ENCODE data around the gene ATP13A3. TPM values are rescaled to one million over a fixed set of nuclear protein-coding genes. Genes with fewer than 3 reads are reported as not detected.

ATP13A3 gene
- total and polyA plus RNA-seq, 2 experiments from 2014 or later = 20.0 to 202 TPM

DNA sequence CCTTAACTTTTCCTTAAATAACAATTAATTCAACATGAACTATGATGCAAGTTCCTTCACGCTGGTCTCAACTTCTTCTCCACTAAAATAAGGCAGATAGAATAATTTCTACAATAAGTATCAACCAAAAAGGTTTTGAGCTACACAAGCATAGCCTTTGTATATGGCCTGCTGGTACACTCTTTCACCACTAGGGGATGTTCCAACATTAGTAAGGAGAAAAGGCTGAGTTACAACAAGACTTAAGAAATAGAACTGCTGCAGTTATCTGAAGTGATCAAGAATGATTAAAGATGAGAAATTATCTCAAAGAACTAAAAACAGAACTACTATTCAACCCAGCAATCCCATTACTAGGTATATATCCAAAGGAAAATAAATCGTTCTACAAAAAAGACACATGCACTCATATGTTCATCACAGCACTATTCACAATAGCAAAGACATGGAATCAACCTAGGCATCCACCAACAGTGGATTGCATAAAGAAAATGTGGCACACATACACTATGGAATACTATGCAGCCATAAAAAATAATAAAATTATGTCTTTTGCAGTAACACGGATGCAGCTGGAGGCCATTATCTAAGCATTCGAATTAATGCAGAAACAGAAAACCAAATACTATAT lies 14.4 kb downstream of the ATP13A3 start:
- Mint-ChIP-seq H3K4me1 (peaks cover 29% of the 10 kb centered on the region), H3K4me3 (no peak overlapping the region), H3K9me3 (no peaks in the 10 kb centered on the region), H3K36me3 (ENCODE audit: low read depth) (no peaks in the 10 kb centered on the region), H3K27me3 (ENCODE audit: insufficient read depth, low read depth, poor library complexity) (peaks cover 2% of the 10 kb centered on the region), H3K27ac (no peak overlapping the region; the same call in 1 of the 2 replicates)
- H3K4me1 ChIP-seq (ENCODE audit: insufficient read depth) = peaks cover 13% of the 10 kb centered on the region
- H2AFZ ChIP-seq = no peak overlapping the region
- H3F3A ChIP-seq (replicated peaks; ENCODE audit: low read depth) = no peaks in the 10 kb centered on the region
- H3K27ac ChIP-seq (ENCODE audit: low read depth) = no peak overlapping the region
- H3K27me3 ChIP-seq (ENCODE audit: insufficient read depth) = no peaks in the 10 kb centered on the region
- H3K4me3 ChIP-seq = no peak overlapping the region
- H3K36me3 ChIP-seq (ENCODE audit: insufficient read depth) = no peaks in the 10 kb centered on the region
- ATAC-seq = peak; percentile 78
- DNase-seq (ENCODE audit: low spot score) = peak; percentile 87
- H3K79me2 ChIP-seq (replicated peaks; ENCODE audit: insufficient read depth) = peaks cover 100% of the 10 kb centered on the region
- H3K4me2 ChIP-seq = no peak overlapping the region
- TF ChIP-seq CTCF (conservative IDR thresholded peaks at IDR 0.05; ENCODE audit: low read depth in 2 of 2) = peak; percentile 83 to 86
- no peak for TF ChIP-seq REST (IDR thresholded peaks at IDR 0.05; ENCODE audit: unreplicated experiment)
- peaks cover 28% of the 10 kb centered on the region for H4K20me1 ChIP-seq (replicated peaks; ENCODE audit: insufficient read depth)
- no peaks in the 10 kb centered on the region for H3K9me2 ChIP-seq (ENCODE audit: insufficient read depth)

GRCh38 chr3:194471863-194472262 lies 14.9 kb downstream of the ATP13A3 start:
- Histone ChIP-seq H3K79me2 (replicated peaks; ENCODE audit: insufficient read depth) (peaks cover 100% of the 10 kb centered on the region), H3K27me3 (ENCODE audit: insufficient read depth) (no peaks in the 10 kb centered on the region), H3K36me3 (ENCODE audit: insufficient read depth) (no peaks in the 10 kb centered on the region), H3F3A (replicated peaks; ENCODE audit: low read depth) (no peaks in the 10 kb centered on the region), H2AFZ (no peak overlapping the region), H4K20me1 (replicated peaks; ENCODE audit: insufficient read depth) (peaks cover 28% of the 10 kb centered on the region), H3K4me3 (no peak overlapping the region), H3K4me2 (no peak overlapping the region), H3K9me2 (ENCODE audit: insufficient read depth) (no peaks in the 10 kb centered on the region), H3K4me1 (ENCODE audit: insufficient read depth) (peaks cover 13% of the 10 kb centered on the region), H3K27ac (ENCODE audit: low read depth) (no peak overlapping the region)
- TF ChIP-seq CTCF (conservative IDR thresholded peaks at IDR 0.05; ENCODE audit: low read depth in 2 of 2) (no peak), POLR2AphosphoS5 (IDR thresholded peaks at IDR 0.05; ENCODE audit: low read depth) (no peak)
- peaks cover 29% of the 10 kb centered on the region for H3K4me1 Mint-ChIP-seq
- no peak overlapping the region; the same call in 1 of the 2 replicates for H3K27ac Mint-ChIP-seq
- H3K4me3 Mint-ChIP-seq = no peak overlapping the region
- H3K27me3 Mint-ChIP-seq (ENCODE audit: insufficient read depth, low read depth, poor library complexity) = peaks cover 2% of the 10 kb centered on the region
- DNase-seq (ENCODE audit: low spot score) (no peak), ATAC-seq (peak; percentile 28; the same call in 1 of the 3 replicates)
- no peaks in the 10 kb centered on the region for H3K36me3 Mint-ChIP-seq (ENCODE audit: low read depth)
- H3K9me3 Mint-ChIP-seq = no peaks in the 10 kb centered on the region
